HG02610 (cell line): ENCODE measurements around the gene GRIK3.
"Not testable (repeated sequence)": the region's sequence is repeated elsewhere in the genome, so short reads cannot be mapped to it uniquely, and the experiment has no call there.

ENCODE experiments used
- ATAC-seq: cut with Tn5 transposase; IDR thresholded peaks from one replicate; pipeline ENCODE4 v1.9.1; 2021; ENCODE audit warnings: mild to moderate bottlenecking, moderate library complexity; ENCODE audit not compliant: unreplicated experiment

GRIK3 gene

GRCh38 chr1:36948147-36948546 lies 86.2 kb downstream of the GRIK3 start:
- ATAC-seq = no peak

GRCh38 chr1:36947384-36947783 lies 86.9 kb downstream of the GRIK3 start:
- no peak for ATAC-seq

- ATAC-seq = no peak
Measured at GRCh38 chr1:36944883-36945282, 89.4 kb downstream of the GRIK3 start.

- ATAC-seq = no peak
Measured at GRCh38 chr1:36942148-36942547, 92.2 kb downstream of the GRIK3 start.

- ATAC-seq = no peak
Measured at GRCh38 chr1:36941316-36941978, 92.9 kb downstream of the GRIK3 start.

- ATAC-seq = no peak
Measured at GRCh38 chr1:36938819-36939218, 95.5 kb downstream of the GRIK3 start.

GRCh38 chr1:36937371-36937770 lies 96.9 kb downstream of the GRIK3 start:
- ATAC-seq = no peak

GRCh38 chr1:36934061-36934460 lies 100.3 kb downstream of the GRIK3 start:
- no peak for ATAC-seq

GRCh38 chr1:36927826-36928225 lies 106.5 kb downstream of the GRIK3 start:
- ATAC-seq = no peak

- ATAC-seq = no peak
Measured at GRCh38 chr1:36925251-36925650, 109.1 kb downstream of the GRIK3 start.

- ATAC-seq = no peak
Measured at GRCh38 chr1:36924282-36924811, 110.0 kb downstream of the GRIK3 start.

- no peak for ATAC-seq
Measured at GRCh38 chr1:36922593-36923426, 111.5 kb downstream of the GRIK3 start.

- no peak for ATAC-seq
Measured at GRCh38 chr1:36922071-36922470, 112.2 kb downstream of the GRIK3 start.

GRCh38 chr1:36920801-36921405 lies 113.4 kb downstream of the GRIK3 start:
- ATAC-seq = no peak

GRCh38 chr1:36920371-36920770 lies 113.9 kb downstream of the GRIK3 start:
- ATAC-seq = no peak

GRCh38 chr1:36919491-36920145 lies 114.7 kb downstream of the GRIK3 start:
- no peak for ATAC-seq

GRCh38 chr1:36918604-36919003 lies 115.7 kb downstream of the GRIK3 start:
- no peak for ATAC-seq

GRCh38 chr1:36916542-36916941 lies 117.8 kb downstream of the GRIK3 start:
- ATAC-seq = not testable (repeated sequence)

GRCh38 chr1:36913484-36914060 lies 120.7 kb downstream of the GRIK3 start:
- no peak for ATAC-seq

GRCh38 chr1:36913016-36913415 lies 121.3 kb downstream of the GRIK3 start:
- no peak for ATAC-seq

GRCh38 chr1:36912365-36912865 lies 121.9 kb downstream of the GRIK3 start:
- no peak for ATAC-seq
